ENCODE data around the gene RPTOR.

- TF ChIP-seq POLR2AphosphoS5 (IDR thresholded peaks at IDR 0.05; ENCODE audit: low read depth, low read length) (no peak), POU2F2 (IDR thresholded peaks at IDR 0.05; ENCODE audit: low read depth, low read length) (no peak), POLR2A (IDR thresholded peaks at IDR 0.05; ENCODE audit: low read depth, low read length) (no peak), TAF1 (IDR thresholded peaks at IDR 0.05; ENCODE audit: low read depth, low read length) (no peak), PAX5 (IDR thresholded peaks at IDR 0.05; ENCODE audit: insufficient read depth, low read length, severe bottlenecking) (no peak)
Measured at GRCh38 chr17:80512233-80512632, 32.4 kb upstream of the RPTOR start.

All from GM12891 (cell line).